Gastroesophageal sphincter (tissue), 3 donors: ENCODE measurements around the gene WWC2.

Experiments
- EP300 ChIP-seq: sonication (generic); formaldehyde crosslinking; IDR thresholded peaks from one replicate; pipeline ENCODE4 v1.6.1; 2017; ENCODE audit warnings: antibody characterized with exemption, mild to moderate bottlenecking
- POLR2A ChIP-seq, 2 donors: fragments of 450-650 bp; IDR thresholded peaks; one replicate each; pipeline ENCODE4 v1.6.1; 2017; ENCODE audit warnings: antibody characterized with exemption in 2 of 2, mild to moderate bottlenecking in 2 of 2, moderate library complexity in 1 of 2
- POLR2AphosphoS5 ChIP-seq: sonication (generic); formaldehyde crosslinking; IDR thresholded peaks from one replicate; pipeline ENCODE4 v1.6.1; 2017; ENCODE audit warnings: antibody characterized with exemption
- TF ChIP-seq, protein P1 (sequence below), 4 experiments: fragments of 200-600 bp in 2 of 4; fragments of 450-650 bp in 2 of 4; sonication (generic) in 1 of 4; IDR thresholded peaks; one replicate each; pipeline ENCODE4 v1.5.1; 2017 to 2019; ENCODE audit warnings: antibody characterized with exemption in 4 of 4, mild to moderate bottlenecking in 2 of 4, moderate library complexity in 2 of 4

DNA sequence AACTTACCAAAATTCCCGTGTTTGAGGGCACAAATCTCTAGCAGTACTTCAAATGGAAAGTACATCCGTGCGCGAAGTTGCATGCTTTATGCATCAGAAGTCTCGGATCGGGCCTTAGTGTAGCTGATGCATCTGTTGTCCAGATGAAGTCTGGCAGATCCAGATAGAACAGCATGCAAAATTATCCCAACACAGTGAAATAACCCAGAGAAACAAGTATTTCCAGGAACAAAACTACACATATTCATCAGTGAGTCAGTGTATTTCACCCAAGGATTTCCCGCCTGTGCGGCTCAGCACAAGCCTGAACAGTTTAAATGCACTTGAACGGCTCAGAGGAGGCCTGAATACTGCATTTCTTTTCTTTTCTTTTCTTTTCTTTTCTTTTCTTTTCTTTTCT, 250.6 kb downstream of the WWC2 start:
- TF ChIP-seq, protein P1, sequence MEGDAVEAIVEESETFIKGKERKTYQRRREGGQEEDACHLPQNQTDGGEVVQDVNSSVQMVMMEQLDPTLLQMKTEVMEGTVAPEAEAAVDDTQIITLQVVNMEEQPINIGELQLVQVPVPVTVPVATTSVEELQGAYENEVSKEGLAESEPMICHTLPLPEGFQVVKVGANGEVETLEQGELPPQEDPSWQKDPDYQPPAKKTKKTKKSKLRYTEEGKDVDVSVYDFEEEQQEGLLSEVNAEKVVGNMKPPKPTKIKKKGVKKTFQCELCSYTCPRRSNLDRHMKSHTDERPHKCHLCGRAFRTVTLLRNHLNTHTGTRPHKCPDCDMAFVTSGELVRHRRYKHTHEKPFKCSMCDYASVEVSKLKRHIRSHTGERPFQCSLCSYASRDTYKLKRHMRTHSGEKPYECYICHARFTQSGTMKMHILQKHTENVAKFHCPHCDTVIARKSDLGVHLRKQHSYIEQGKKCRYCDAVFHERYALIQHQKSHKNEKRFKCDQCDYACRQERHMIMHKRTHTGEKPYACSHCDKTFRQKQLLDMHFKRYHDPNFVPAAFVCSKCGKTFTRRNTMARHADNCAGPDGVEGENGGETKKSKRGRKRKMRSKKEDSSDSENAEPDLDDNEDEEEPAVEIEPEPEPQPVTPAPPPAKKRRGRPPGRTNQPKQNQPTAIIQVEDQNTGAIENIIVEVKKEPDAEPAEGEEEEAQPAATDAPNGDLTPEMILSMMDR (IDR thresholded peaks at IDR 0.05) = no peak
- TF ChIP-seq POLR2A (IDR thresholded peaks at IDR 0.05) = no peak
- TF ChIP-seq EP300 = no peak
- TF ChIP-seq POLR2AphosphoS5 = no peak
